Measurements from ENCODE around the gene LNX2. TPM values are rescaled to one million over a fixed set of nuclear protein-coding genes. Genes with fewer than 3 reads are reported as not detected.

The LNX2 gene
- total RNA-seq, 2 donors from 2014 or later: 13.9 to 15.6 TPM

- Mint-ChIP-seq H3K9me3 (no peaks in the 10 kb centered on the region), H3K27ac (no peak overlapping the region), H3K4me1 (peaks cover 21% of the 10 kb centered on the region), H3K36me3 (ENCODE audit: low read depth) (peaks cover 33% of the 10 kb centered on the region), H3K4me3 (no peak overlapping the region), H3K27me3 (ENCODE audit: insufficient read depth) (no peaks in the 10 kb centered on the region)
- no peak for TF ChIP-seq CTCF (conservative IDR thresholded peaks at IDR 0.05)
- no peak overlapping the region for H3K27ac ChIP-seq (ENCODE audit: low read depth, low read length)
- DNase-seq: no peak
- H3K9me3 ChIP-seq (ENCODE audit: control insufficient read depth, low read length): no peaks in the 10 kb centered on the region
- peaks cover 21% of the 10 kb centered on the region for H3K36me3 ChIP-seq (ENCODE audit: control insufficient read depth, insufficient read depth, low read length)
- WGBS, 2 experiments (ENCODE audit: insufficient coverage in 1 of 2, insufficient read length in 1 of 2): 80 to 81% methylated on average over 4 of the region's 4 CpGs
- no peak overlapping the region for H3K9ac ChIP-seq (ENCODE audit: extremely low read depth, low read length, poor library complexity, severe bottlenecking)
- no peak overlapping the region for H3K4me3 ChIP-seq (ENCODE audit: low read length)
- peaks cover 4% of the 10 kb centered on the region for H3K4me1 ChIP-seq (ENCODE audit: control insufficient read depth, insufficient read depth, low read length)
- no peaks in the 10 kb centered on the region for H3K27me3 ChIP-seq (ENCODE audit: control insufficient read depth, insufficient read depth, low read length, poor library complexity, severe bottlenecking)
These were observed 7.8 kb upstream of the LNX2 start for GRCh38 chr13:27628081-27628480.

- Histone ChIP-seq H3K9ac (ENCODE audit: extremely low read depth, low read length, poor library complexity, severe bottlenecking) (no peak overlapping the region), H3K27me3 (ENCODE audit: control insufficient read depth, insufficient read depth, low read length, poor library complexity, severe bottlenecking) (no peaks in the 10 kb centered on the region), H3K9me3 (ENCODE audit: control insufficient read depth, low read length) (no peaks in the 10 kb centered on the region), H3K36me3 (ENCODE audit: control insufficient read depth, insufficient read depth, low read length) (peaks cover 24% of the 10 kb centered on the region), H3K4me1 (ENCODE audit: control insufficient read depth, insufficient read depth, low read length) (peaks cover 8% of the 10 kb centered on the region), H3K27ac (ENCODE audit: low read depth, low read length) (no peak overlapping the region), H3K4me3 (ENCODE audit: low read length) (no peak overlapping the region)
- 96 to 100% methylated on average over 1 to 3 of the region's 3 CpGs for WGBS, 2 experiments (ENCODE audit: insufficient coverage in 1 of 2, insufficient read length in 1 of 2)
- DNase-seq: no peak
- Mint-ChIP-seq H3K27me3 (ENCODE audit: insufficient read depth) (no peaks in the 10 kb centered on the region), H3K4me3 (no peak overlapping the region), H3K9me3 (no peaks in the 10 kb centered on the region), H3K27ac (no peak overlapping the region), H3K4me1 (peaks cover 27% of the 10 kb centered on the region), H3K36me3 (ENCODE audit: low read depth) (peaks cover 34% of the 10 kb centered on the region)
- TF ChIP-seq CTCF (conservative IDR thresholded peaks at IDR 0.05): no peak
These were observed 7.1 kb upstream of the LNX2 start for GRCh38 chr13:27627380-27627779.

GRCh38 chr13:27625839-27626238 is 5.5 kb upstream of the LNX2 start:
- Histone ChIP-seq H3K4me3 (ENCODE audit: low read length) (no peak overlapping the region), H3K9ac (ENCODE audit: extremely low read depth, low read length, poor library complexity, severe bottlenecking) (no peak overlapping the region), H3K9me3 (ENCODE audit: control insufficient read depth, low read length) (no peaks in the 10 kb centered on the region), H3K36me3 (ENCODE audit: control insufficient read depth, insufficient read depth, low read length) (peaks cover 22% of the 10 kb centered on the region), H3K27ac (ENCODE audit: low read depth, low read length) (no peak overlapping the region), H3K4me1 (ENCODE audit: control insufficient read depth, insufficient read depth, low read length) (peaks cover 8% of the 10 kb centered on the region), H3K27me3 (ENCODE audit: control insufficient read depth, insufficient read depth, low read length, poor library complexity, severe bottlenecking) (no peaks in the 10 kb centered on the region)
- peaks cover 30% of the 10 kb centered on the region for H3K36me3 Mint-ChIP-seq (ENCODE audit: low read depth)
- H3K9me3 Mint-ChIP-seq: no peaks in the 10 kb centered on the region
- 84 to 92% methylated on average over 1 to 2 of the region's 2 CpGs for WGBS, 2 experiments (ENCODE audit: insufficient coverage in 1 of 2, insufficient read length in 1 of 2)
- peaks cover 27% of the 10 kb centered on the region for H3K4me1 Mint-ChIP-seq
- no peak overlapping the region for H3K27ac Mint-ChIP-seq
- no peak for DNase-seq
- H3K27me3 Mint-ChIP-seq (ENCODE audit: insufficient read depth): no peaks in the 10 kb centered on the region
- TF ChIP-seq CTCF (conservative IDR thresholded peaks at IDR 0.05): no peak
- H3K4me3 Mint-ChIP-seq: no peak overlapping the region

Data from endodermal cell (in vitro differentiated cells).